HG02623 (cell line): ENCODE results near the gene DNAH5.
"Not testable (repeated sequence)": the region's sequence is repeated elsewhere in the genome, so short reads cannot be mapped to it uniquely, and the experiment has no call there.

ENCODE experiments used
- ATAC-seq: cut with Tn5 transposase; IDR thresholded peaks from one replicate; pipeline ENCODE4 v1.9.1; 2021; ENCODE audit warnings: moderate library complexity; ENCODE audit not compliant: unreplicated experiment

Gene DNAH5

GRCh38 chr5:13859270-13860065 is 85.0 kb downstream of the DNAH5 start:
- no peak for ATAC-seq

DNA sequence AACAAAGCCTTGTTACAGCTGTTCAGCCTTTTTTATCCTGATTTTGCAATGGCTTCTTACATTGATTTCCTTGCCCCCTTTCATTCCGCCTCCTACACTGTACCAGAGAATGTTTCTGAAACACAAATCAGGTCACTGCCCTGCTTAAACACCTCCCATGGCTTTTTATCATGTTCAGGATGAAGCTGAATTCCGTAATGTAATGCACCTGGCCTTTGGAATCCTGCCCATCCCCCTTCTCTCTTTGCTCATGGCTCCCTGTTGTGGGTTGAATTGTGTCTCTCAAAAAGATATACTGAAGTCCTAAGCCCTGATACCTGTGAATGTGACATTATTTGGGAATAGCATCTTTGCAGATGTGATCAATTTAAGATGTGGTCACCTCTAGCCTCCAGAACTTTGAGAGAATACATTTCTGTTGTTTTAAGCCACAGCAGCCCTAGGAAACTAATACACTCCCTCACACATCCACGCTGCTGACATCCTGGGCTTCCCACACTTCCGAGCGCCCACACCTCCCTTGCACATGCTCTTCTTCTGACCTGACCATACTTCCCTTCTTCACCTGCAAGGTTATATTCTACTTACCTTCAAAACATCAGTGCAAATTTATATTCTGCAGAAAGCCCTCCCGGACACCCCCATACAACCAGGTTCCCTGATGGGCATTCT is 101.2 kb downstream of the DNAH5 start:
- ATAC-seq = no peak

- no peak for ATAC-seq
These were observed 111.0 kb downstream of the DNAH5 start for GRCh38 chr5:13833440-13833839.

DNA sequence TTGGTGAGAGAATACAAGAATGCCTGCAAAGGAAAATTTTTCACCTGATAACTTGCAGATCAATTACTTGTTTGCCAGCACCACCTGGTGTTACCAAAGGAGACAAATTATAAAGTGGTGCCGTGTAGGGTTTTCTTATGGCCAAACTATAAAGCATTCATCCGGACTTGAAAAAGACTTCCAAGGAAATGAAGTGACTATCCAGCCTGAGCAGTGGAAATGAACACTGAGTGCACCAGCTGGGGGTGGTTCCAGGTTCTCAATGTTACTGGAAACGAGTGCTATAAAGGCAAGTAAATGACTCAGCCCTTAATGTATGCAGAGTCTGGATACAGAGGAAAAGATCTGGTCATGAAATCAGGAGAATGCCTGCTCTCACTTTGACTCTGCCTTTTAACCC is 113.1 kb downstream of the DNAH5 start:
- ATAC-seq = no peak

- no peak for ATAC-seq
These were observed 114.0 kb downstream of the DNAH5 start for GRCh38 chr5:13830536-13830935.

DNA sequence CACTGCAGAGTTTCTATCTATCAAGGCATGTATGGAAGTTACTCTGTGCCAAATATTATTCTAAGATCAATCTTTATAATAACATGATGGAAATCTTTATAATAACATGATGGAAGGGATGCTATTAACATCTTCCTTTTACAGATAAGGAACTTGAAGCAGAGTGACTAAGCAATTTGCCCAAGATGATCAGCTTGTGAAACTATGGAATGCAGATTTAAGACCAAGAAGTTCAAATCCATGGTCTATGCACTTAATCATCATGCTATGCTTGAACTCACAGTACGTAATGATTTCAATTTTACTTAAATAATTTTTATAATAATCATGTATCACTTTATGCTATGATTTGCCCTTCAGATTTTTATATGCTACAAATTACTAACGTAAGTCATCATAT is 123.1 kb downstream of the DNAH5 start:
- no peak for ATAC-seq

- no peak for ATAC-seq
These were observed 128.4 kb downstream of the DNAH5 start for GRCh38 chr5:13816126-13816525.

DNA sequence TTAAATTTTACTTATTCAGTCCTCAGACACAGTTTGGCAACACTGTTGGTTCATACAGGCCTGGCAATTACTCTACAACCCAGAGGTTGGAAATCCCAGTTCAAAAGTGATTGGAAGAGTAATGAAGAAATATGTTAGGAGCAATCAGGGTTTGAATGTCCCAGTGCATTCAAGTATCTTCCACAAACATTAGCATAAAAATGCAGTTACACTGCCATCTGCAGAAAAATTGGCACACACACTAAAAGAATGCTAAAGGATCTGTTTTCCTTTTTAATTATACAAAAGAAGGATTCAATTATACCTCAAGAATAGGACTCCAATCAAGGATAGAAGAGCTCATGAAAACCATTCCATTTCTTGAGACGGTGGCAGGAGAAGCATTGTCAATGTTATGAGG is 130.2 kb downstream of the DNAH5 start:
- ATAC-seq = no peak

- ATAC-seq = no peak
These were observed 134.6 kb downstream of the DNAH5 start for GRCh38 chr5:13809921-13810320.

- ATAC-seq = no peak
These were observed 140.2 kb downstream of the DNAH5 start for GRCh38 chr5:13804336-13804735.

DNA sequence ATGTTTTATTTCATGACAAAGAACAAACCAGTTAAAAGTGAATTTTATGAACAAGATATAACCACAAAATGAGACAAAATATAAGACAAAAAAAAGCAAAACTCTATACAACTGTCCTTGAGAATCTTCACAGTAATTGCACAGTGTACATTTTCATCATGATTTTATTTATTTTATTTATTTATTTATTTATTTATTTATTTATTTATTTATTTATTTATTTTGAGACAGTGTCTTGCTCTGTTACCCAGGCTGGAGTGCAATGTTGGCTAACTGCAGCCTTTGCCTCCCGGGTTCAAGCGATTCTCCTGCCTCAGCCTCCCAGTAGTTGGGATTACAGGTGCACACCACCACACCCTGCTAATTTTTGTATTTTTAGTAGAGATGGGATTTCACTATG is 145.9 kb downstream of the DNAH5 start:
- ATAC-seq = not testable (repeated sequence)

DNA sequence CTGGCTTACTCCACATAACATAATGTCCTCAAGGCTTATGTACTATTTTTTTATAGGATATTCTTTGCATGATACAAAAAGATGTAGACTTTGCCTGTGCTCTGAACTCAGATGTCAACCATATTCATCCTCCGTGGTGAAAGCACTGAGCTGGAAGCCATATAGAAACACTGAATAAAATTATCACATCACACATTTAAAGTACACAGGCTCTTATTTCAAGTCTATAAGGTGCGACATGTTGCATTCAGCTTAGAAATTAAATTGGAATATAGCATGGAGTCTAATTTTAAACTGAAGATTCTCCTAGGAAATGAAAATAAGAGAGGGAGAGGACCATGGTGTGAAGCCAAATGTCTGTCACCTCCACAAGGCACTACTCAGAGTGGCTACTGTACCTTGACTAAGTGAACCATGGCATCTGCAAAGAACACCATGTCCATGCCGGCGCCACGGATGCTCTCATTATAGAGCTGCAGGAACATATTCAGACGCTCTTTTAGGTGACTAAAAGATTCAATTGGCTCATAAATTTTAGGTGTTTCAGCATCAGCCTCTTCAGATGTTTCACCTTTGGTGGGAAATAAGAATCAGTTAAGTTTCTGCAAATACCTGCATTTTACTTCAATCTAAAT is 158.6 kb downstream of the DNAH5 start:
- no peak for ATAC-seq

DNA sequence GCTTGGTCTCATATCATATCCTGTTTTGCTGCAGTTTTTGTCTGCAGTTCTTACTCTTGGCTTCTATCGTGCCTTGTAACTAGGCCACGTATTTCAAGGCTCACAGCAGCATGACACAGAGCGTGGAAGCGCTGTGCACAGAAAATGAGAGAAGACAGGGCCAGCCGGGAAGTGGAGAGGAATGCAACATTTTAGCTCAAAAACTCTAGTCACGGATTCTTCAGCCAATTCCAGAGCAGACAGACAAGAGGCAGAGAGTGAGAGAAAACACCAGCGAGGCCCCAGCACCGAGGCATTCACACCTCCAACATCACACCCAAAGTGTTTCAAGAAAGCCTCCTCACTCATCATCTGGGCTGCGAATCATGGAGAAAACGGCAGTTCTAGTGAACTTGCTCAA is 160.8 kb downstream of the DNAH5 start:
- ATAC-seq = no peak

- no peak for ATAC-seq
These were observed 164.4 kb downstream of the DNAH5 start for GRCh38 chr5:13780081-13780480.

- ATAC-seq = no peak
These were observed 170.8 kb downstream of the DNAH5 start for GRCh38 chr5:13773649-13774048.

DNA sequence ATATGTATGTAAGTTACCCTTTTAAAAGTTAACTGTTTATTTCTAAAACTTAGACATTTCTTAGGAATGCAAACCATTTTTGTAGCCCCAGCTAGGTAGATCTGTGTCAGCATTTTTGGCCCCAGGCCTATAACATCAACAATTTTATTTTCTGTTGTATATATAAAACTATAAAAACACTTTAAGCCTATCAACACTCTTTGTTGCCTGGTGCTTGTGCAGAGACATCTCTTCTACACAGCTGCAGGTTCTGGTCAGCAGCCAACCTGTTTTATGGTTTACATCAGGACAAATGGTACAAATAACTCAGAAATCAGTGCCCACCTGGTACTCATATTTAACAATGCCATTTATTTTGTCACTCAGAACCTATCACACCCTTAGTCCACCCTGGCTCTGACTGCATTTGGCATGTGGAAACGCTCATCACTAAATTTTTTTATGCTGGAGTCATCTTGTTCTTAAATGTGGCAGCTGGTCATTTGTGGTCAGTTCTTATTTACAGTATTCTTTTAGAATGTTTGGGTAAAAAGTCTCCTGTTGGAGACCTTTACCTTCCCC is 173.4 kb downstream of the DNAH5 start:
- no peak for ATAC-seq

DNA sequence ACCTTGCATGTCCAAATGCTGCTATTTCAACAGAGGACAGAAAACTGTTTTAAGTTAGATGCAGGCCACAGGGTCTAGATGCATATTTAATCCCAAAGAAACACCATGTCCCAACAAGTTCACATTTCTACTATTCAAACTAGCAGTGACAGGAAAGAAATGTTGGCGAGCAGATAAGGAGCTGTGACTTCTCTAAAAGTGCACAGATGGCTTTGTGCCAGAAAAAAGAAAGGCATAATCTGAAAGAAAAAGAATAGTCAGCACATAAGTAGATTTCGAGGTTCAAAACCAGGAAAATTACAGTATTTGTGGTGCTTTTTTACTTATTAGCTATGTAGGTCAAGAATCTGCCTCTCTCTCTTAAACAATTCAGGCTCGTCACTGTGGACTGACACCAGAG is 178.3 kb downstream of the DNAH5 start:
- no peak for ATAC-seq

DNA sequence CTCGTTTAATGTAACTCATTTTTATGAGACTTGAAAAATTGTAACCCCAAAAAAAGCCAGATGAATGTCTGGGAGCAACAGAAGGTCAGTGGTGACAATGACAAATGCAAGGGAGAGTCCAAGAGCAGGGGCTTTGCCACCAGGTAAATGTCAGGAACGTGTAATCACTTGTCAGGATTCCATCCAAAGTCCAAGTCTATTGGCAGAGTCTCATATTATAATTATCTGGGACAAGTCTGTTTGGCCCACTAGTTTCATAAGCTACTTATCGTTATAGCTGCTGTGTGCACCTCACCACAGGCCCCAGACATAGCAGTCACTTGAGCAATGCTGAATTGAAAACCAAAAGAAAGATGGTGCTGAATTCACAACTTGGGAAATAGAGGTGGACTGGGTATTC is 180.8 kb downstream of the DNAH5 start:
- ATAC-seq = no peak

DNA sequence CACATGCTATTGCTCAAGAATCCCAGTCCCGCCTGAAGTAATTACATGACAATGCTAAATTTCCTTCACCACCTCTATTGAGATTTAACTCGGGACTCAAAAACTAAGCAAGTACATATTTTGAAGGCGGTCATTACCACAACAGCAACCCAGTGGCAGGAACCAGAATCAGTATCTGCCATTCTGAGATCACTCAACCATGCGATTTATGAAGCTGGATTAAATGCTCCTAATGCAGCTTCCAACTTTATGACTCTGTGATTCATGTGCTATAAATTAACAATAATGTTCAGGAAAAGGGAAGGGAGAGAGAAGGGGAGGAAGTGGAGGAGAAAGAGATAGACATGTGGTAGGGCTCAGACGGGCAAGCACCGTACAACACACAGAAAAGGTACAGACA is 194.7 kb downstream of the DNAH5 start:
- no peak for ATAC-seq

- ATAC-seq = no peak
These were observed 198.5 kb downstream of the DNAH5 start for GRCh38 chr5:13746026-13746425.

DNA sequence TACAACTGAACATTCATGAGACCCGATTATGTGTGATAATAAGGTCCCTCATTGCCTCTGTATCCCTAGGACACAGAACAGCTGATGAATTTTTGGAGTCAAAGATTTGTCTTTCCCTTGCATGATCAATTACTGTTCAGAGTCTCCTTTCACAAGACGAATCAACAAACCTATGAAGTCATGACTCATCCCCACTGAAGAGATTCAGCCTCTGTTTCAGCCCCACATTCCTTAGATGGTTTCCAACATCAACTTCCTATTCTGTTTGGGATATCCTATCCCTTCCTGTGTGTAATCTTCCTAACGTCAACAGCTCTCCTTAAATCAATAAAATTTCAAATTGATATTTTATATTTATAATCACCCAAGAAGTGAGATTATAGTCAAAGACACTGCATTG is 199.0 kb downstream of the DNAH5 start:
- no peak for ATAC-seq

DNA sequence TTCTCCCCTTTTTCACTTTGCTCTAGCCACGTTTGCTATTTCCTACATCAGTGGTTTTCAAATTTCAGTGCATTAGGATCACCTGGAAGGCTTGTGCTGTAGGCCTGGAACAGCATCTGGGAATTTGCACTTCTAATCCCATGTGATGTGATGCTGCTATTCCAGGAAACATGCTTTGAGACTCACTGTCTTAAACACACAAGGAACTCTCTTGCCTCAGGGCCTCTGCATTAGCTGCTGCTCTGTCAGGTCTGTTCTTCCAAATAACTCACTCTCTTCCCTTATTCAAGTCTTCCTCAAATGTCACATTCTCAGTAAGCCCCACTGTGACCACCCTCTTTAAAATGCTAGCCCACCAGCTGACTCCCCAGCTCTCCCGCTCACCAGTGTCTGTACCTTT is 204.0 kb downstream of the DNAH5 start:
- ATAC-seq = no peak
